ENCODE data around the gene SPDYC. TPM values are rescaled to one million over a fixed set of nuclear protein-coding genes. Genes with fewer than 3 reads are reported as not detected.

Gene SPDYC
- total RNA-seq, 3 donors from 2014 or later = not detected

DNA sequence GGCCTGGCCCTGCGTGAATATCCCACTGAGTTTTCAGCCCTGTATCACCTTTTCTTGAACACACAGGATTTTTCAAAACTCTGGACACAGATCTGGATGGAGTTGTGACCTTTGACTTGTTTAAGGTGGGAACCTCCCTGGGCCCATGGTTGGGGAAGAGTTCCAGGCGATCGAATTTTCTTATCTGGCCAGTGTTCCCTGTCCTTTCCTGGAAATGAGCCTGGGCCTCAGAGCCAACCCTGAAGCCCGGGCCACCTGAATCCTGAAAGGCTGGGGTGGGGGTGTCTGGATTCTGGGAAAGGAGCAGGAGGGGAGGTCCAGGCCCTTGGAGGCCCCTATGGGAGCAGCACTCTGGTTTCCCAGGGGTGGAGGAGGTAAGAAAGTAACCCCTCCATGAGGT is 40.7 kb downstream of the SPDYC start:
- Histone ChIP-seq H3K9me3 (no peaks in the 10 kb centered on the region), H3K4me1 (no peaks in the 10 kb centered on the region), H3K4me3 (no peak overlapping the region), H3K36me3 (peaks cover 9% of the 10 kb centered on the region), H3K27ac (no peak overlapping the region), H3K27me3 (no peaks in the 10 kb centered on the region)
- DNase-seq (ENCODE audit: low spot score in 2 of 2) = no peak
- intact Hi-C loops (cut with DNase I; ENCODE audit: low total_unique reads) = no loop called here
- TF ChIP-seq POLR2AphosphoS5 (IDR thresholded peaks at IDR 0.05) = no peak
- TF ChIP-seq, protein P1, sequence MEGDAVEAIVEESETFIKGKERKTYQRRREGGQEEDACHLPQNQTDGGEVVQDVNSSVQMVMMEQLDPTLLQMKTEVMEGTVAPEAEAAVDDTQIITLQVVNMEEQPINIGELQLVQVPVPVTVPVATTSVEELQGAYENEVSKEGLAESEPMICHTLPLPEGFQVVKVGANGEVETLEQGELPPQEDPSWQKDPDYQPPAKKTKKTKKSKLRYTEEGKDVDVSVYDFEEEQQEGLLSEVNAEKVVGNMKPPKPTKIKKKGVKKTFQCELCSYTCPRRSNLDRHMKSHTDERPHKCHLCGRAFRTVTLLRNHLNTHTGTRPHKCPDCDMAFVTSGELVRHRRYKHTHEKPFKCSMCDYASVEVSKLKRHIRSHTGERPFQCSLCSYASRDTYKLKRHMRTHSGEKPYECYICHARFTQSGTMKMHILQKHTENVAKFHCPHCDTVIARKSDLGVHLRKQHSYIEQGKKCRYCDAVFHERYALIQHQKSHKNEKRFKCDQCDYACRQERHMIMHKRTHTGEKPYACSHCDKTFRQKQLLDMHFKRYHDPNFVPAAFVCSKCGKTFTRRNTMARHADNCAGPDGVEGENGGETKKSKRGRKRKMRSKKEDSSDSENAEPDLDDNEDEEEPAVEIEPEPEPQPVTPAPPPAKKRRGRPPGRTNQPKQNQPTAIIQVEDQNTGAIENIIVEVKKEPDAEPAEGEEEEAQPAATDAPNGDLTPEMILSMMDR (IDR thresholded peaks at IDR 0.05) = no peak
- no peak for TF ChIP-seq POLR2A (IDR thresholded peaks at IDR 0.05)

DNA sequence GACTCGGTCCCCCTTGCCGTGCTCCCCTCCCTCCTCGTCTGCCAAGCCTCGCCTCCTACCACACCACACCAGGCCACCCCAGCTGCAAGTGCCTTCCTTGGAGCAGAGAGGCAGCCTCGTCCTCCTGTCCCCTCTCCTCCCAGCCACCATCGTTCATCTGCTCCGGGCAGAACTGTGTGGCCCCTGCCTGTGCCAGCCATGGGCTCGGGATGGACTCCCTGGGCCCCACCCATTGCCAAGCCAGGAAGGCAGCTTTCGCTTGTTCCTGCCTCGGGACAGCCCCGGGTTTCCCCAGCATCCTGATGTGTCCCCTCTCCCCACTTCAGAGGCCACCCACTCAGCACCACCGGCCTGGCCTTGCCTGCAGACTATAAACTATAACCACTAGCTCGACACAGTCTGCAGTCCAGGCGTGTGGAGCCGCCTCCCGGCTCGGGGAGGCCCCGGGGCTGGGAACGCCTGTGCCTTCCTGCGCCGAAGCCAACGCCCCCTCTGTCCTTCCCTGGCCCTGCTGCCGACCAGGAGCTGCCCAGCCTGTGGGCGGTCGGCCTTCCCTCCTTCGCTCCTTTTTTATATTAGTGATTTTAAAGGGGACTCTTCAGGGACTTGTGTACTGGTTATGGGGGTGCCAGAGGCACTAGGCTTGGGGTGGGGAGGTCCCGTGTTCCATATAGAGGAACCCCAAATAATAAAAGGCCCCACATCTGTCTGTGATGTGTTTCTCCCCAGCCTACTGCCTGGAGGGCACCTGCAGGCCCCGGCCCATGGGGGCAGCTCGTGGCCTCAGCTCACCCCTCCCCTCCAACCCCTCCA is 41.5 kb downstream of the SPDYC start:
- Histone ChIP-seq H3K9me3 (no peaks in the 10 kb centered on the region), H3K36me3 (peaks cover 4% of the 10 kb centered on the region), H3K27me3 (no peaks in the 10 kb centered on the region), H3K4me3 (no peak overlapping the region), H3K4me1 (no peaks in the 10 kb centered on the region), H3K27ac (no peak overlapping the region)
- no peak for DNase-seq (ENCODE audit: low spot score in 2 of 2)
- TF ChIP-seq POLR2AphosphoS5 (IDR thresholded peaks at IDR 0.05) = no peak
- no peak for TF ChIP-seq POLR2A (IDR thresholded peaks at IDR 0.05)
- TF ChIP-seq, protein P1 (IDR thresholded peaks at IDR 0.05) = no peak
- intact Hi-C loops (cut with DNase I; ENCODE audit: low total_unique reads) = no loop called here

DNA sequence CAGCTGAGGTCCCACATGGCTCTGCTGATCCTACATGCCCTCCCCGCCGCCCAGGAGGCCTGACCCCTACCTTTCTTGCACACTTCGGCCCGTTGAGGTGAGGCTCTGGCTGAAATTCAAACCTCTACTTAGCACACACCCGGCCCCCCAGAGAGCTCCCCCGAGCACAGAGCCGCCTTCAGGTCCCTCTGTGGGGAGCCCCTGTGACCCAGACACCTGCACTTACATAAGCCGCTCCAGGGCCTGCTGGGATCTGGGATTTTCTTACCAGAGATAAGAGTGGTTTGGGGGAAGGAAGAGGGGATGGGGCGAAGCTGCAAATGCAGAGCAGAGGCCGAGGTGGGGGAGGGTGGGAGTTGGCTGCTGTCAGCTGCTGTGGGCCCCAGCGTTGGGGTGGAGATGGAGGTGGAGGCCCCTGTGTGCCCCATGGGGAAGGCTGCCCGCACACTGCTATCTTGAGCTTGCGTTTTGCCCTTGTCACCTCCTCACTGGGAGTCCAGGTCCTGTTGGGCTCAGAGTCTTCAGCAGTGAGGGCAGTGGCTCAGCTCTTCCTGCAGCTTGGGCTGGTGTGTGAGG is 42.3 kb downstream of the SPDYC start:
- Histone ChIP-seq H3K9me3 (no peaks in the 10 kb centered on the region), H3K27me3 (no peaks in the 10 kb centered on the region), H3K4me3 (no peak overlapping the region), H3K27ac (no peak overlapping the region), H3K4me1 (no peaks in the 10 kb centered on the region), H3K36me3 (peaks cover 4% of the 10 kb centered on the region)
- DNase-seq (ENCODE audit: low spot score in 2 of 2) = no peak
- intact Hi-C loops (cut with DNase I; ENCODE audit: low total_unique reads) = no loop called here
- TF ChIP-seq, protein P1 (IDR thresholded peaks at IDR 0.05) = no peak
- TF ChIP-seq POLR2AphosphoS5 (IDR thresholded peaks at IDR 0.05) (no peak), POLR2A (IDR thresholded peaks at IDR 0.05) (no peak)

DNA sequence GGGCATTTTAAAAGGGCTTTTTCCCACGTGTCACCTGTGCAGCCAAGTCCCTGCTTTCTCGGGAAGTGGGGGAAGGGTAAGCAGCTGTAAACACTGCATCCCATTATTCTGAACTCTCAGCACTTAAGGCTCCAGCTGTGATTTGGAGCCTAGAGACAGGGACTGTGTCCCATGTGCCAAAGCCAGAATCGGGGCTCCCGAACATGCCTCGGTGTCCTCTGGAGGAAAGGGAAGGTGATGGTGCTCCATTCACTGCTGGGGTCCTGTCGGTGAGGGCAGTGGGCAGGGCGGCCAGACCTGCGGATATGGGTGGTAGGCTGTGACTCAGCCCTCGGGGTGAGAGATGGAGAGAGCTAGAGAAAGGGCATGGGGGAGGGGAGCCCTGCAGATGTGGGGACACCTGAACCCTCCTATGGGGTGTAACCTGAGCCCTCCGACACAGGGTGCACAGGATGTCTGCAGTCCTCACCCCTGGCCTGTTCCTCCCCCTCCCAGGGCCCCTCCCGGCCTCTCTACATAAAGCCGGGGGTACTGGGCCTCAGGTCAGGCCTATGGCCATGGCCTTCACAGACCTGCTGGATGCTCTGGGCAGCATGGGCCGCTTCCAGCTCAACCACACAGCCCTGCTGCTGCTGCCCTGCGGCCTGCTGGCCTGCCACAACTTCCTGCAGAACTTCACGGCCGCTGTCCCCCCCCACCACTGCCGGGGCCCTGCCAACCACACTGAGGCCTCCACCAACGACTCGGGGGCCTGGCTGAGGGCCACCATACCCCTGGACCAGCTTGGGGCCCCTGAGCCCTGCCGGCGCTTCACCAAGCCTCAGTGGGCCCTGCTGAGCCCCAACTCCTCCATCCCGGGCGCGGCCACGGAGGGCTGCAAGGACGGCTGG is 43.5 kb downstream of the SPDYC start:
- TF ChIP-seq POLR2AphosphoS5 (IDR thresholded peaks at IDR 0.05) = no peak
- TF ChIP-seq, protein P1 (IDR thresholded peaks at IDR 0.05) = no peak
- TF ChIP-seq POLR2A (IDR thresholded peaks at IDR 0.05) = no peak
- intact Hi-C loops (cut with DNase I; ENCODE audit: low total_unique reads) = no loop called here
- Histone ChIP-seq H3K4me1 (no peaks in the 10 kb centered on the region), H3K27me3 (no peaks in the 10 kb centered on the region), H3K36me3 (peaks cover 4% of the 10 kb centered on the region), H3K4me3 (no peak overlapping the region), H3K27ac (no peak overlapping the region), H3K9me3 (no peaks in the 10 kb centered on the region)
- DNase-seq (ENCODE audit: low spot score in 2 of 2) = peak in 1 of 2 donors; percentile 37

Measured in breast epithelium (tissue), 4 donors.